Stimulated activated CD8-positive, alpha-beta memory T cell treated with anti-CD3 and anti-CD28 coated beads, Interleukin-4, amount 100 ng/mL, for 4 hours (primary cell): Measurements from ENCODE around the gene EML6.

Source experiments
- DNase-seq, 2 donors: peaks; one replicate each; pipeline ENCODE4 v3.0.0-alpha.2; 2020; ENCODE audit warnings: low read depth in 2 of 2, low spot score in 1 of 2

The EML6 gene

DNA sequence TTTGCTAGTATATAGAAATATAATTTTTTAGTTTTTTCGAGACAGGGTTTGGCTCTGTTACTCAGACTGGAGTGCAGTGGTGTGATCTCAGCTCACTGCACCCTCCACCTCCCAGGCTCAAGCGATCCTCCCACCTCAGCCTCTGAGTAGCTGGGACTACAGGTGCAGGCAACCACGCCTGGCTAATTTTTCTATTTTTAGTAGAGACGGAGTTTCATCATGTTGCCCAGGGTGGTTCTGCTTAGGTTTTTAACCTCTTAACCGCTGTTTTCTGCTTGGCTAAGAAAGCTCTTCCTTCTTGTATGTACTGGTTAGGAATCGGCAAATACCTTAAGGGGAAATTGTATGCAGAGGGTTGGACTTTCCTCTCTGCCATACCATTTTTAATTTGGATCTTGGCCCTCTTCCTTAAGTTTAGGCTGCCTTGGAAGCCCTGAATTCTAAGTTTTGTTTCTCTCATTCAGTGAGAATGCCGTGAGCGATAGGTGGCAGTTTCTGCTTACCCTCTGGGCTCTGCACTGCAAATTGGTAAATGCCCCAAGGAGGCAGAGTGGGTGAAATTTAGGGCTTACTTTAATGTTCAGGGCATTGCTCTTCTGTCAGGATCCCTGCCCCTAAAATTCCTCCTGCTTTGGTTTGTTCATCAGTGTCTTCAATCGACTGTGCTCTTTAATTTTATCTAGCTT is 32.3 kb downstream of the EML6 start:
- DNase-seq = no peak

DNA sequence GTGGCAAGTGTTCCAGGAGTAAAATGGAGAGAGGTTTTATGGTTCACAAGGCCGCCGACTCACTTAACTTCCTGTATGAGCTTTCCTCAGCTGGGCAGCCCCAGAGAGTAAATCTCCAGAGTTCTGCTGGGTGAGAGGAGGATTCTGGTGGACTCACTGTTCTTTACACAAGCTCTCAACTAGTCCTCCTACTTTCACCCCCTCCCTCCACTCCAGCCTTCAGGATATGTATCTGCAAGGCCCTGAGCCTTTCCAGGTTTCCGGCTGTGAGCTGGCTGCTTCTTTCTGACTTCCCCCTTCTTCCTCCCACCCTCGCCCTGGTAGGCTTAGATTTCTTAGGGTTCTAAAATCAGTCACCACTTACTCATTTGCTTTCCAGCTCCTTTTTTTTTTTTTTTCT is 34.0 kb downstream of the EML6 start:
- DNase-seq = no peak

DNA sequence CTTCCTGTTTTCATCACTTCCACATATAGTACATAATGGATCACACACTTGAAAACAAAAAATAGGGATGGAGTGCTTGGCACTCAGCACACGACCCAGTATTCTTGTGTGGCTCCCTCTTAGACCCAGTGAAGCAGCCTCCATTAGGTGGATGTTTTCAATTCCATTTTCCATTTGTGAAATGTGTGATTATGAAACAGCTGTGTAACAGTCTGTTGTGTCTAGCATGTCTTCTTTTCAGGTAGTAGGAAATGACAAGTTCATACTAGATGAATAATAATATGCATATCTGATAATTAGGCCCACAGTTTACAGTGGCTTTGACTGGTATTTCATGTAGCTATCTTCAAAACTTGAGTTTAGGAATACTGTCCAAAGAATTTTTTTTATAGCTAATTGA is 35.5 kb downstream of the EML6 start:
- no peak for DNase-seq

DNA sequence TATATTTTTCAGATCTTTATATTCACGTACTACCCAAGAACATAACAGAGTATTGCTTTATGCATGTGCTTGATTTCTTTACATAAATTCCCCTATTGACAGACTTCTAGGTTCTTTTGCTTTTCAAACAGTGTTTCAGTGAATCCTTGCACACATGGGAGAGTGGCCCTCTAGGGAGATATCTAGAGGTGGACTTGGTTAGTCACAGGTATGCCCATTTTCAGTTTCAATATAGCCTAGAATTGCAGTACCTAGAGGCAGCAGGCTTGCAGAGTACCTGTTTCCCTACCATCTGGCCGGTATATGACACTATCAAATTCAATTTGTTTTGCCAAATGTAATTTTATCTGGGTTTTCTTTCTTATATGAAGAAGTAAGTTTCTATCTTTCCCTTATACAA is 36.8 kb downstream of the EML6 start:
- DNase-seq = no peak

DNA sequence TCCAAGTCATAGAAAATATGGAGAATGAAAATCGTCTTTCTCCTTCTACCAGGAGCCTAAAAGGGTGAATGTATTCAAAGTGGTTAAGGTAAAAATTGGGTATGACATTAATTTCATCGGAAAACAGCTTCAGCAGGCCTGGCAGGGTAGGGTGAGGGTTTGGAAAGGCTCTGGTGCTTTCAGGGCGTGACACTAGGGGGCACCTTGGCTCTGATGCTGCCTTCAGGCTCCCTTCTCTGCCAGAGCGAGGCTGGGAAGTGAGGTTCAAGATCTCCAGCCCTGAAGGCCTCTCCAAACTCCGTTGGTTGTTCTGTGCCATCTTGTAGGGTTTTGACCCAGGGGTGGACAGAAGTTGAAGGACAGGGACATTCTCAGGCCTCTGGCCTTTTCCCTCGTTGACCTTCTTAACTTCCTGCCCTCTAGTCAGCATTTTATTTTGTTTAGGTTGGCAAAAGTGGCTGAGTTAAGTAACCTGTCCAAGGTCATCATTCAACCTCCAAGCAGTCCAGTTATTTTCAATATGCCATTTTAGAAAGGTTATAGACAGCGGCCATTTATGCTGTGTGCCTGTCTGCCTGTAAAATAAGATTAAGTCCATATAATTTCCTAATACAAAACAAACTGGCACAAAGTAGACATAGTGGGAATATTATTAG is 40.3 kb downstream of the EML6 start:
- DNase-seq = no peak

GRCh38 chr2:54767921-54768320 is 44.5 kb downstream of the EML6 start:
- DNase-seq = no peak

DNA sequence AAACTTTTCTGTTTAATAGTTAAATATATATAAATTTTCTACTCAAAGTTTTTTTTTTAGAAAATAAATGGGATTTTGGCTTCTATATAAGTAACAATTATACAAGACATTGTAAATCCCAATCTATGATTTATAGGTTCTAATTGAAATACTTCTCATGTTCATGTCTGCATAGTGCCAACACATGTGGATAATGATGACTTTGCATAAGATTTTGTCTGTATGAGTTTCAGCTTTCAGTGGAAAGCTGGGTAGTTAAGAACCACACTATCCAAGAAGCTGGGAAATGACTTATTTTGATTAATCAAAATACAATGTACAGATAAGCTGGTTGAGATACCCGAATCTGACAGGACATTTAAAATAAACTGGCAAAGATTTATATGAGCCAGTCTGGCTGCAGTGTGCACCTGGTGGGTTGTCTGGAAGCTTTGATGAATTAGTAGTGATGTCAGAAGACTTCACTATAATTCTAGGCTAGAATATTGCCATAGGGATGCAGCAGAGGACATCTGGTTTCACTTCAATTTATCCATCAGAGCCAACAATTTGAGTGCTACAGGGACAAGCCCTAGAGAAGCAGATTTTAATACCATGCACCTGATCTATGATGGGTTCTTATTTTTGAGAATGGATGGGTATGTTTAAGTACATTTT is 45.4 kb downstream of the EML6 start:
- DNase-seq = no peak

GRCh38 chr2:54770211-54770610 is 46.7 kb downstream of the EML6 start:
- no peak for DNase-seq

DNA sequence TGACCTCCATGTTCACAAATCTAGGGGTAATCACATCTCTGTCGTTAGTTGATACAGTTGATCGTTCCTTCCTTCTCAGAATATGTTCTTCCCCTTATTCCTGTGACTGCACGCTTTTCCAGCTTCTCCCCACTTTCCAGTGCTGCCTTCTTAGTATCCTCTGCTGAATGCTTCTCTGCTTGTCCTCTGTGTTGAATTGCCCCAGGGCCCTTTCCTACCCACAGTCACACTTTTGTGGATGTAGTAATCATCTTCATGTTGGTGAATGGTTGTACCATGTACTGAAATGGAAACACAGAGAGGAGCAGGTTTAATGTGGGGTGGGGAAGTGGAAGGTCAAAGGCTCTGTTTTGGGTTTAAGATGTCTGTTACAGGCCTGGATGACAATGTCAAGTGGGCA is 47.2 kb downstream of the EML6 start:
- DNase-seq = no peak

DNA sequence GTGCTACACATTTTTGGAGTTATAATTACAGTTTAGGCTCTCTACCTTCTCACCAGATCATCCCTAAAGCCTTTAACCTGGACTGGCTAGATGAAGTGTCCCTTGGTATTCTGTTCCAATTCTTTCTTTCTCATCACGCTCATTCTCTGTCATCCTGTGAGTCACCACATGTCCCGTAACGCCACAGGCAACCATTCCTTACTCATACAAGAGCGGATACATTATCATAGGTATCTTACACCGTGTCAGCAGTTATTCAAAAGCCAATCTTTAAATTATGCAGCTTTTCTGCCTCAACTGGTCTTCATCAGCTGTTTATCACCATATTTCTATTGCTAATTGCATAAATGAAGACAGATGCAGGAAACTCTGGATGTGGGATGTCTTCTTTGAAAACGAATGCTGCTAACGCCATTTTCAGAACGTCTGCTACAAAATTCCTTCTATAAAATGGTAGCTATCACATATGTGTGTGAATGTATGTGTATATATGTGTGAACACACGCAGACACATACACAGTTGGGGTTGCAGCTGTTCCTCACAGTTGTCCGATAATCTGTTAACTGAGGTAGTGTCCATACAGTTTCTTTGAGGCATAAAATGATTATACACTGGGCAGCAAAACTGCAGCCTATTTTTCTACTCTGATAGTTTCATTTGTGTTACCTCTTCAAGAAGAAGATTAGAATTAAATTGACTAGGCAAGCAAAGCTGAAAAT is 47.9 kb downstream of the EML6 start:
- DNase-seq = no peak

DNA sequence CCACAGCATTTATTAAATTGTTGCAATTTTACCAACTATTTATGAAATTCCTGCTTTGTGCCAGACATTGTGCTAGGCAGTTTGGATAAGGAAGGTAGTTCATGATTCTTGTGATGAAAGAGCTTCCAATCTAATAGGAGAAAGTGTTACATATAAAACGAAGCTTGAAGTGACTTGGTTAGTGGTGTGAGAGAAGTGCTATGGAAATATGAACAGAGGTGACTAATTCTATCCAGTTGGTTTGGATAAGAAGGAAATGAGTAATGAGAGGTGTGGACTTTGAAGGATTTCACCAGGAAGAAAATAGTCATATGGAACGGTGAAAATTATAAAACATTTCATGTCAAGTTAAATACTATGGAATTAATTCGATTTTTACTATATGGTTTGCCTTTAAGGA is 48.6 kb downstream of the EML6 start:
- no peak for DNase-seq

DNA sequence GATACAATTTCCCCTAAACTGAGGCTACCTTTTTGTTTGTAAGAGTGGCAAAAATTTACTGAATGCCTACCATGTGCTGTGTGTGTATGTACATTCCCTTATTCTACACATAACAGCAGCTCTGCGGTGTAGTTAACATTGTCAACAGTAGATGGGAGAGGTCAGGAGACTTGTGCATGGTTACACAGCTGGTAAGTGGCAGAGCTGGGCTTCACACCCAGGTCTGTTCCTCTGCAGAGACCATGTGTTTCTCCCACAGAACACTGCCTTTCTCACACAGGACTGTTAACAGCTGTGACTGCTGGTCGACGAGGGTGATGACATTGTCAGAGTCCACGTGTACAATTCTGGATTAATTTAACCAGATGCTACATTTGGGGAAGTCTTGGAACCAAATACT is 49.1 kb downstream of the EML6 start:
- no peak for DNase-seq

- DNase-seq = no peak
Observed at GRCh38 chr2:54773233-54773632, 49.8 kb downstream of the EML6 start.

DNA sequence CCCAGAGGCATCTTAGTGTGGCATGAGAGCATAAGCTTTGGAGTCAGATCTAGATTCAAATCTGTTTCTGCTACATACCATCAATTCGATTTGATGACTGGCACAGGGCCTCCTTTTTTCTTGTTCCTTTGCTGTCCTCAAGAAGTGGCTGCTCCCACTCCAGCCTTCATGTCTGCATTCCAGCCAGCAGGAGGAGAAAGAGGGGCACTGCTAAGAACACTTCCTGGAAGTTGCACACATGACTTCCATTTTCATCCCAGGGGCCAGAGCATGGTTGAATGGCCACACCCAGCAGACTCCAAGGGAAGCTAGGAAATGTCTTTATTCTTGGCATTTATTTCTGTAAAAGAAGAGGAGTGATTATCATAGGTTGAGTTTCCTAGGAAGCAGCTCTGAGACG is 50.4 kb downstream of the EML6 start:
- DNase-seq = no peak

GRCh38 chr2:54775710-54776109 is 52.2 kb downstream of the EML6 start:
- no peak for DNase-seq

GRCh38 chr2:54776494-54776893 is 53.0 kb downstream of the EML6 start:
- DNase-seq = no peak

DNA sequence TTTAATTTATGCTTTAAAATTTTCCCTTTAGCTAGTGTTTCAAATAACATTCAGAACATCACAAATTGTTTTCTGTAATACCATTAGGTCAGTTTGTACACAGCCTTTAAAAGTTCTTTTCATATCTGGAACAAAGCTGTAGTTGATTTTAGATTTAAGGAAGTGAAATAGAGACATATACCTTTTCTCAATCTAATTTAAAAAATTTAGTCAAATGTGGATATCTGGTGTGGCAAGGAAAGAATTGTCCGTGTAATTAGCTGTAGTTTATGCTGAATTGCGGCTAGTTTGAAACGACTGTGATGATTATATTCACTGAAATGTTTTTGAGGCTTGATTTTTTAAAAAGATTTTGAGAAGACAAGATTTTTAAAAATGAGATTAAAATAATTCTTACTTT is 59.9 kb downstream of the EML6 start:
- DNase-seq = no peak

- DNase-seq = no peak
Observed at GRCh38 chr2:54787270-54787669, 63.8 kb downstream of the EML6 start.

DNA sequence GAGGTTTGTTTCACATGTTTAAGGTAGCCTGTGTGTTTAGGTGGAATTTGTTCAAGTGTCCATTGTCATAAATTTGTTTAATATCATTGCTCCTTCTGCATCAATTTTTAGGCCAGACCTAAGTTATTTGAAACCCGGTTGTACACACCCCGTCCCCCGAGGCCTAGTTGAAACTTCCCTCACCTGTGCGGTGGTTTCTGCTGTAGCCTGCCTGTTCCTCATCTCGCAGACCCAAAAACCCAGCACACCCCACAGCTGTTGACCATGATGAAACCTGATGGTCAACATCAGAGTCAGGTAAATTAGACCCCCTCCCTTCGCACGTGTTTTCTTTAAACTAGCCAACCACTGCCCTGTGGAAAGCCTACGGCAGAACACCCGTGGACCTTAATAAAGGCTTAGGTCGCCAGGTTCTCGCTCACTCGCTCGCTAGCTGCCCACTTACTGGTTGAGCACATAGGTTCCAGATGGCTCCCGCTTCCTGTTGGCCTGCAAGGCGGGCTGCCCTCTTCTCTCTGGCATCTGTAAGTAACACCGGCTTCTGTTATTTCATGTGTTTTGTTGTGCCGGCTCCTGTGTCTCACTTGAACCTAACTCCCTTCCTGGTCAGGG is 64.4 kb downstream of the EML6 start:
- DNase-seq = no peak

DNA sequence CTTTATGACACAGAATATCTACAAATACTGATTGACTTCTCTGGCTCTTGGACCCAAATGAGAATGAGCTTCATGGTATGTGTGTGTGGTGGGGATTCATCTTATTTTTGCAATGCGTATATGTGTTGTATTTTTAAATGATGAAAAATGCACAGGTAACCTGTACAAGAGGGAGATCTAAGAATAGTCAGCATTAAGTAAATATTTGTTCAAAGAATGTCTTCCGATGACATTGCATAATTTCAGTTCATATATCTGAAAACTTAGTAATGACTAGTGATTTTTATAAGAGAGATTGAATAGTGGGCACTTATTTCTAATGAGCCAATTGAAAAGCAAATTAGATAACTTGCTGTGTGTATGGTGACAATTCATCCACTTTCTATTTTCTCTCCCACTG is 66.4 kb downstream of the EML6 start:
- no peak for DNase-seq

- no peak for DNase-seq
Observed at GRCh38 chr2:54791831-54792230, 68.4 kb downstream of the EML6 start.

- no peak for DNase-seq
Observed at GRCh38 chr2:54797307-54797706, 73.8 kb downstream of the EML6 start.
